ENCODE results near the gene TUBE1. TPM values are rescaled to one million over a fixed set of nuclear protein-coding genes. Genes with fewer than 3 reads are reported as not detected.
"Not testable (repeated sequence)": the region's sequence is repeated elsewhere in the genome, so short reads cannot be mapped to it uniquely, and the experiment has no call there.

TUBE1 gene
- total RNA-seq: 10 to 100 TPM; 27.6 to 28.2 TPM

GRCh38 chr6:112087136-112087911 lies at the start of gene TUBE1, which contains the start of gene FAM229B:
TUBE1 (minus strand) TSS chr6:112087482; CDS start chr6:112087434, 48 bp downstream.
FAM229B (plus strand) TSS chr6:112087591; CDS start chr6:112099284, 11,693 bp downstream.
- Mint-ChIP-seq H3K36me3 (peaks cover 4% of the 10 kb centered on the region), H3K27me3 (peaks cover 28% of the 10 kb centered on the region), H3K4me3 (no peak within 1 kb of the TSS), H3K4me1 (peaks cover 3% of the 10 kb centered on the region), H3K9me3 (no peaks in the 10 kb centered on the region), H3K27ac (no peak within 1 kb of the TSS)
- DNase-seq (peak; percentile 85), ATAC-seq (ENCODE audit: low read depth) (peak; percentile 97)
- POLR2A ChIA-PET: interaction anchor here (0.8 to 2.0 kb wide), 7 partner anchors 13 to 828 kb away, joined by 3 to 10 read pairs (median 6); partner anchors contain the start of genes REV3L and TRAF3IP2

GRCh38 chr6:112130878-112131277 lies 43.6 kb upstream of the TUBE1 start:
- Mint-ChIP-seq H3K4me1 (no peaks in the 10 kb centered on the region), H3K27me3 (peaks cover 19% of the 10 kb centered on the region), H3K9me3 (no peaks in the 10 kb centered on the region), H3K36me3 (no peaks in the 10 kb centered on the region), H3K27ac (no peak overlapping the region), H3K4me3 (no peak overlapping the region)
- POLR2A ChIA-PET: no interaction called here
- ATAC-seq (ENCODE audit: low read depth): no peak
- no peak for DNase-seq

GRCh38 chr6:112128208-112128607 lies 40.9 kb upstream of the TUBE1 start:
- DNase-seq: no peak
- Mint-ChIP-seq H3K27ac (no peak overlapping the region), H3K9me3 (no peaks in the 10 kb centered on the region), H3K36me3 (no peaks in the 10 kb centered on the region), H3K27me3 (peaks cover 10% of the 10 kb centered on the region), H3K4me1 (no peaks in the 10 kb centered on the region), H3K4me3 (no peak overlapping the region)
- POLR2A ChIA-PET: no interaction called here
- ATAC-seq (ENCODE audit: low read depth): no peak

GRCh38 chr6:112123982-112124381 lies 36.7 kb upstream of the TUBE1 start:
- POLR2A ChIA-PET: no interaction called here
- no peaks in the 10 kb centered on the region for H3K9me3 Mint-ChIP-seq
- H3K36me3 Mint-ChIP-seq: no peaks in the 10 kb centered on the region
- peaks cover 7% of the 10 kb centered on the region for H3K27me3 Mint-ChIP-seq
- no peak for ATAC-seq (ENCODE audit: low read depth)
- H3K4me1 Mint-ChIP-seq: peaks cover 3% of the 10 kb centered on the region
- no peak overlapping the region for H3K27ac Mint-ChIP-seq
- no peak for DNase-seq
- H3K4me3 Mint-ChIP-seq: no peak overlapping the region

GRCh38 chr6:112122756-112123155 lies 35.5 kb upstream of the TUBE1 start:
- Mint-ChIP-seq H3K4me3 (no peak overlapping the region), H3K4me1 (peaks cover 5% of the 10 kb centered on the region), H3K9me3 (no peaks in the 10 kb centered on the region), H3K36me3 (no peaks in the 10 kb centered on the region), H3K27me3 (peaks cover 6% of the 10 kb centered on the region), H3K27ac (no peak overlapping the region)
- POLR2A ChIA-PET: no interaction called here
- no peak for ATAC-seq (ENCODE audit: low read depth)
- no peak for DNase-seq

- H3K27ac Mint-ChIP-seq: no peak overlapping the region
- ATAC-seq (ENCODE audit: low read depth): no peak
- H3K4me3 Mint-ChIP-seq: no peak overlapping the region
- no peaks in the 10 kb centered on the region for H3K9me3 Mint-ChIP-seq
- H3K4me1 Mint-ChIP-seq: peaks cover 14% of the 10 kb centered on the region
- H3K27me3 Mint-ChIP-seq: peaks cover 20% of the 10 kb centered on the region
- POLR2A ChIA-PET: no interaction called here
- H3K36me3 Mint-ChIP-seq: no peaks in the 10 kb centered on the region
- DNase-seq: no peak
Observed at GRCh38 chr6:112118034-112118433, 30.8 kb upstream of the TUBE1 start.

- H3K27ac Mint-ChIP-seq: peak overlapping the region; percentile 75
- no peaks in the 10 kb centered on the region for H3K36me3 Mint-ChIP-seq
- peak overlapping the region; percentile 51 for H3K4me3 Mint-ChIP-seq
- POLR2A ChIA-PET: no interaction called here
- peaks cover 22% of the 10 kb centered on the region for H3K27me3 Mint-ChIP-seq
- peak; percentile 65 for ATAC-seq (ENCODE audit: low read depth)
- no peak for DNase-seq
- H3K4me1 Mint-ChIP-seq: peaks cover 12% of the 10 kb centered on the region
- H3K9me3 Mint-ChIP-seq: no peaks in the 10 kb centered on the region
Observed at GRCh38 chr6:112117554-112117953, 30.3 kb upstream of the TUBE1 start.

- Mint-ChIP-seq H3K36me3 (no peaks in the 10 kb centered on the region), H3K27ac (no peak overlapping the region), H3K9me3 (no peaks in the 10 kb centered on the region), H3K4me1 (peaks cover 12% of the 10 kb centered on the region), H3K4me3 (no peak overlapping the region), H3K27me3 (peaks cover 20% of the 10 kb centered on the region)
- POLR2A ChIA-PET: no interaction called here
- DNase-seq (no peak), ATAC-seq (ENCODE audit: low read depth) (no peak)
Observed at GRCh38 chr6:112116221-112116620, 28.9 kb upstream of the TUBE1 start.

- peaks cover 20% of the 10 kb centered on the region for H3K27me3 Mint-ChIP-seq
- POLR2A ChIA-PET: no interaction called here
- no peaks in the 10 kb centered on the region for H3K36me3 Mint-ChIP-seq
- DNase-seq (no peak), ATAC-seq (ENCODE audit: low read depth) (no peak)
- no peaks in the 10 kb centered on the region for H3K9me3 Mint-ChIP-seq
- no peak overlapping the region for H3K4me3 Mint-ChIP-seq
- peaks cover 12% of the 10 kb centered on the region for H3K4me1 Mint-ChIP-seq
- no peak overlapping the region for H3K27ac Mint-ChIP-seq
Observed at GRCh38 chr6:112114577-112115223, 27.4 kb upstream of the TUBE1 start.

- peaks cover 12% of the 10 kb centered on the region for H3K4me1 Mint-ChIP-seq
- no peak overlapping the region for H3K27ac Mint-ChIP-seq
- no peak overlapping the region for H3K4me3 Mint-ChIP-seq
- POLR2A ChIA-PET: no interaction called here
- H3K27me3 Mint-ChIP-seq: peaks cover 24% of the 10 kb centered on the region
- DNase-seq: no peak
- no peaks in the 10 kb centered on the region for H3K36me3 Mint-ChIP-seq
- ATAC-seq (ENCODE audit: low read depth): no peak
- H3K9me3 Mint-ChIP-seq: no peaks in the 10 kb centered on the region
Observed at GRCh38 chr6:112113918-112114317, 26.6 kb upstream of the TUBE1 start.

GRCh38 chr6:112113431-112113830 lies 26.1 kb upstream of the TUBE1 start:
- no peaks in the 10 kb centered on the region for H3K9me3 Mint-ChIP-seq
- ATAC-seq (ENCODE audit: low read depth): no peak
- no peak for DNase-seq
- no peaks in the 10 kb centered on the region for H3K36me3 Mint-ChIP-seq
- no peak overlapping the region for H3K4me3 Mint-ChIP-seq
- peaks cover 25% of the 10 kb centered on the region for H3K27me3 Mint-ChIP-seq
- H3K27ac Mint-ChIP-seq: no peak overlapping the region
- POLR2A ChIA-PET: no interaction called here
- peaks cover 12% of the 10 kb centered on the region for H3K4me1 Mint-ChIP-seq

GRCh38 chr6:112109262-112109661 lies 22.0 kb upstream of the TUBE1 start:
- peaks cover 6% of the 10 kb centered on the region for H3K9me3 Mint-ChIP-seq
- peaks cover 22% of the 10 kb centered on the region for H3K27me3 Mint-ChIP-seq
- ATAC-seq (ENCODE audit: low read depth) (no peak), DNase-seq (no peak)
- no peaks in the 10 kb centered on the region for H3K36me3 Mint-ChIP-seq
- no peaks in the 10 kb centered on the region for H3K4me1 Mint-ChIP-seq
- no peak overlapping the region for H3K27ac Mint-ChIP-seq
- POLR2A ChIA-PET: no interaction called here
- H3K4me3 Mint-ChIP-seq: no peak overlapping the region

GRCh38 chr6:112106562-112106961 lies 19.3 kb upstream of the TUBE1 start:
- Mint-ChIP-seq H3K27me3 (peaks cover 13% of the 10 kb centered on the region), H3K36me3 (no peaks in the 10 kb centered on the region), H3K4me3 (no peak overlapping the region), H3K4me1 (no peaks in the 10 kb centered on the region), H3K27ac (no peak overlapping the region), H3K9me3 (peaks cover 7% of the 10 kb centered on the region)
- POLR2A ChIA-PET: no interaction called here
- ATAC-seq (ENCODE audit: low read depth) (no peak), DNase-seq (no peak)

GRCh38 chr6:112106026-112106425 lies 18.7 kb upstream of the TUBE1 start:
- H3K4me1 Mint-ChIP-seq; H3K9me3 Mint-ChIP-seq; H3K4me3 Mint-ChIP-seq; H3K27ac Mint-ChIP-seq; POLR2A ChIA-PET; H3K36me3 Mint-ChIP-seq; ATAC-seq (ENCODE audit: low read depth); DNase-seq: not testable (repeated sequence)
- peaks cover 13% of the 10 kb centered on the region for H3K27me3 Mint-ChIP-seq
